H9 (cell line): Measurements from ENCODE around the gene RMI1. TPM values are rescaled to one million over a fixed set of nuclear protein-coding genes. Genes with fewer than 3 reads are reported as not detected.

ENCODE experiments used
- DNase-seq: peaks from one replicate; pipeline ENCODE4 v3.0.0-alpha.2; 2017
- H2AFZ ChIP-seq: one replicate; pipeline ENCODE4 v1.6.1; 2013; ENCODE audit warnings: mild to moderate bottlenecking, low read length, control low read depth, moderate library complexity
- H2AK5ac ChIP-seq: 2 replicates; pipeline ENCODE4 v1.6.1; 2013; ENCODE audit warnings: low read length, control low read depth, mixed read lengths; ENCODE audit not compliant: insufficient read length
- H2BK120ac ChIP-seq: one replicate; pipeline ENCODE4 v1.6.1; 2013; ENCODE audit warnings: low read depth, mild to moderate bottlenecking, low read length, control low read depth, inconsistent platforms; ENCODE audit not compliant: poor library complexity, severe bottlenecking
- H2BK12ac ChIP-seq: 2 replicates; pipeline ENCODE4 v1.6.1; 2013; ENCODE audit warnings: low read length, control low read depth, mixed read lengths, low read depth; ENCODE audit not compliant: insufficient read length
- H2BK15ac ChIP-seq: 2 replicates; pipeline ENCODE4 v1.6.1; 2013; ENCODE audit warnings: low read depth, low read length, control low read depth
- H2BK20ac ChIP-seq: one replicate; pipeline ENCODE4 v1.6.1; 2013; ENCODE audit warnings: low read depth, mild to moderate bottlenecking, low read length, control low read depth, inconsistent platforms; ENCODE audit not compliant: poor library complexity, severe bottlenecking
- H2BK5ac ChIP-seq: 2 replicates; pipeline ENCODE4 v1.6.1; 2013; ENCODE audit warnings: low read length, control low read depth, mixed read lengths; ENCODE audit not compliant: insufficient read length
- H3K14ac ChIP-seq: 2 replicates; pipeline ENCODE4 v1.6.1; 2013; ENCODE audit warnings: low read length, control low read depth; ENCODE audit not compliant: insufficient read depth
- H3K18ac ChIP-seq: 2 replicates; pipeline ENCODE4 v1.6.1; 2013; ENCODE audit warnings: low read depth, mild to moderate bottlenecking, mixed read lengths, low read length, control low read depth; ENCODE audit not compliant: insufficient read length
- H3K23ac ChIP-seq: 2 replicates; pipeline ENCODE4 v1.6.1; 2013; ENCODE audit warnings: low read length, control low read depth, mixed read lengths, low read depth; ENCODE audit not compliant: insufficient read length
- H3K23me2 ChIP-seq: 2 replicates; pipeline ENCODE4 v1.6.1; 2013; ENCODE audit warnings: low read depth, mild to moderate bottlenecking, mixed read lengths, low read length, control low read depth; ENCODE audit not compliant: insufficient read length, poor library complexity, severe bottlenecking
- H3K27ac ChIP-seq: 2 replicates; pipeline ENCODE4 v1.5.1; 2013; ENCODE audit warnings: low read length, control low read depth, mixed read lengths, low read depth; ENCODE audit not compliant: insufficient read length
- H3K27me3 ChIP-seq: 2 replicates; pipeline ENCODE4 v1.6.1; 2013; ENCODE audit warnings: low read length, control low read depth, inconsistent platforms; ENCODE audit not compliant: insufficient read depth
- H3K4ac ChIP-seq: 2 replicates; pipeline ENCODE4 v1.6.1; 2013; ENCODE audit warnings: low read depth, mild to moderate bottlenecking, control low read depth, inconsistent platforms, low read length, moderate library complexity
- H3K4me1 ChIP-seq: 2 replicates; pipeline ENCODE4 v1.6.1; 2013; ENCODE audit warnings: low read length, control low read depth, inconsistent platforms; ENCODE audit not compliant: insufficient read depth
- H3K4me2 ChIP-seq: 2 replicates; pipeline ENCODE4 v1.6.1; 2013; ENCODE audit warnings: low read length, control low read depth, mixed read lengths; ENCODE audit not compliant: insufficient read length, insufficient read depth
- H3K56ac ChIP-seq: 2 replicates; pipeline ENCODE4 v1.6.1; 2013; ENCODE audit warnings: low read depth, mild to moderate bottlenecking, mixed read lengths, low read length, control low read depth; ENCODE audit not compliant: insufficient read length
- H3K79me1 ChIP-seq: 2 replicates; pipeline ENCODE4 v1.6.1; 2013; ENCODE audit warnings: low read depth, mild to moderate bottlenecking, moderate library complexity, low read length, control low read depth, inconsistent platforms; ENCODE audit not compliant: insufficient read depth, poor library complexity, severe bottlenecking
- H3K79me2 ChIP-seq: 2 replicates; pipeline ENCODE4 v1.6.1; 2013; ENCODE audit warnings: low read length, control low read depth, inconsistent platforms; ENCODE audit not compliant: insufficient read depth
- H3K9ac ChIP-seq: 2 replicates; pipeline ENCODE4 v1.6.1; 2013; ENCODE audit warnings: low read length, control low read depth, mixed read lengths; ENCODE audit not compliant: insufficient read length; ENCODE audit errors: extremely low read depth
- H3K9me3 ChIP-seq: one replicate; pipeline ENCODE4 v1.6.1; 2013; ENCODE audit warnings: low read depth, low read length, inconsistent platforms; ENCODE audit not compliant: control insufficient read depth
- H3T11ph ChIP-seq: one replicate; pipeline ENCODE4 v1.6.1; 2013; ENCODE audit warnings: mild to moderate bottlenecking, low read length, control low read depth, inconsistent platforms
- H4K20me1 ChIP-seq: one replicate; pipeline ENCODE4 v1.6.1; 2013; ENCODE audit not compliant: control insufficient read depth, insufficient read length, insufficient read depth
- H4K5ac ChIP-seq: 2 replicates; pipeline ENCODE4 v1.6.1; 2013; ENCODE audit warnings: low read depth, mild to moderate bottlenecking, mixed read lengths, low read length, control low read depth; ENCODE audit not compliant: insufficient read length
- H4K8ac ChIP-seq: replicated peaks from 2 replicates; pipeline ENCODE4 v1.6.1; 2013; ENCODE audit warnings: low read length, control low read depth, mixed read lengths, low read depth; ENCODE audit not compliant: insufficient read length
- H4K91ac ChIP-seq: 2 replicates; pipeline ENCODE4 v1.6.1; 2013; ENCODE audit warnings: low read depth, mild to moderate bottlenecking, moderate library complexity, mixed read lengths, low read length, control low read depth; ENCODE audit not compliant: insufficient read length
- H3K27ac Mint-ChIP-seq, 3 experiments: 2 replicates in 2 of 3; 3 replicates in 1 of 3; pipeline ENCODE4 v1.8.0; 2020 to 2021; ENCODE audit warnings: mixed read lengths in 3 of 3, mild to moderate bottlenecking in 1 of 3, moderate library complexity in 1 of 3
- H3K27me3 Mint-ChIP-seq: 2 replicates; pipeline ENCODE4 v1.8.0; 2021; ENCODE audit warnings: low read depth, mild to moderate bottlenecking, moderate library complexity, mixed read lengths
- H3K36me3 Mint-ChIP-seq, 3 experiments: 2 replicates in 2 of 3; 3 replicates in 1 of 3; pipeline ENCODE4 v1.8.0; 2020 to 2021; ENCODE audit warnings: low read depth in 3 of 3, mixed read lengths in 3 of 3; ENCODE audit not compliant: insufficient read depth in 1 of 3
- H3K4me1 Mint-ChIP-seq, 2 experiments: 2 replicates each; pipeline ENCODE4 v1.8.0; 2020; ENCODE audit warnings: mixed read lengths in 2 of 2
- H3K4me3 Mint-ChIP-seq, 2 experiments: 2 replicates in 1 of 2; 3 replicates in 1 of 2; pipeline ENCODE4 v1.8.0; 2020 to 2021; ENCODE audit warnings: mild to moderate bottlenecking in 2 of 2, mixed read lengths in 2 of 2, moderate library complexity in 1 of 2
- H3K9me3 Mint-ChIP-seq, 2 experiments: 2 replicates in 1 of 2; 3 replicates in 1 of 2; pipeline ENCODE4 v1.8.0; 2020; ENCODE audit warnings: mild to moderate bottlenecking in 2 of 2, mixed read lengths in 2 of 2, moderate library complexity in 1 of 2
- CTCF ChIP-seq: fragments of 200-600 bp; sonication (generic); conservative IDR thresholded peaks from 3 replicates; pipeline ENCODE4 v1.8.0; 2021; ENCODE audit warnings: antibody characterized with exemption, mild to moderate bottlenecking
- WGBS: extraction: QIAGEN DNeasy Blood & Tissue Kit; methylation state at CpG from one replicate; pipeline ENCODE4 v1.1.7; 2013; ENCODE audit warnings: missing lambda C conversion rate, low lambda C conversion rate, mixed read lengths; ENCODE audit not compliant: insufficient read length; ENCODE audit errors: extremely low coverage; 5-methylcytosine and 5-hydroxymethylcytosine counted together
- total RNA-seq: library from RNA; stranded (reverse); gene quantifications from 2 replicates; pipeline ENCODE4 v1.2.1, GENCODE V29; 2021

RMI1 gene
- total RNA-seq, 1 experiment from 2014 or later = 22.4 TPM

GRCh38 chr9:84000186-84000585, 19.6 kb downstream of the RMI1 start:
- H3K23ac ChIP-seq = no peak overlapping the region
- Mint-ChIP-seq H3K27me3 (no peaks in the 10 kb centered on the region), H3K9me3 (no peaks in the 10 kb centered on the region), H3K36me3 (peaks cover 3 to 21% (median 19%) of the 10 kb centered on the region in 3 experiments; a peak in 6 of 7 replicates), H3K4me1 (peaks cover 1 to 5% of the 10 kb centered on the region in 2 experiments; a peak in 1 of 4 replicates), H3K4me3 (no peak overlapping the region), H3K27ac (no peak overlapping the region)
- H2BK12ac ChIP-seq = no peak overlapping the region
- no peaks in the 10 kb centered on the region for H4K20me1 ChIP-seq
- no peak overlapping the region for H2AK5ac ChIP-seq
- no peak overlapping the region for H4K8ac ChIP-seq
- H3K14ac ChIP-seq = no peak overlapping the region
- H3K9ac ChIP-seq = no peak overlapping the region
- H4K5ac ChIP-seq = no peak overlapping the region
- no peak overlapping the region for H4K91ac ChIP-seq
- no peak overlapping the region for H2AFZ ChIP-seq
- H2BK5ac ChIP-seq = no peak overlapping the region
- H3K79me1 ChIP-seq = peaks cover 4% of the 10 kb centered on the region
- no peak overlapping the region for H3K18ac ChIP-seq
- no peak overlapping the region for H2BK120ac ChIP-seq
- no peak overlapping the region for H2BK15ac ChIP-seq
- H3K4me1 ChIP-seq = no peaks in the 10 kb centered on the region
- no peaks in the 10 kb centered on the region for H3K9me3 ChIP-seq
- no peak overlapping the region for H3T11ph ChIP-seq
- no peak overlapping the region for H2BK20ac ChIP-seq
- no peak for TF ChIP-seq CTCF
- no peak overlapping the region for H3K4me2 ChIP-seq
- no CpG with 5 or more reads among the region's 3 CpGs for WGBS
- no peak for DNase-seq
- H3K27me3 ChIP-seq = no peaks in the 10 kb centered on the region
- H3K23me2 ChIP-seq = no peaks in the 10 kb centered on the region
- H3K56ac ChIP-seq = no peak overlapping the region
- H3K79me2 ChIP-seq = peaks cover 1% of the 10 kb centered on the region; the same call in 1 of the 2 replicates
- no peak overlapping the region for H3K27ac ChIP-seq
- H3K4ac ChIP-seq = no peak overlapping the region
